ENCODE measurements around the gene TNFAIP2. TPM values are rescaled to one million over a fixed set of nuclear protein-coding genes. Genes with fewer than 3 reads are reported as not detected.

Gene TNFAIP2
- 410 TPM for total RNA-seq

GRCh38 chr14:103122947-103123633 is at the start of gene TNFAIP2:
Gene TNFAIP2, plus strand, starts transcription at chr14:103123461. Its CDS starts 2,997 bp downstream, at chr14:103126458.
- Histone ChIP-seq H3K4me3 (ENCODE audit: low read length) (peak within 1 kb of the TSS; percentile 60), H3K27me3 (ENCODE audit: insufficient read depth, low read length) (peaks cover 9% of the 10 kb centered on the region), H3K4me1 (ENCODE audit: insufficient read depth, low read length) (peaks cover 71% of the 10 kb centered on the region), H3K9me3 (ENCODE audit: low read depth, low read length) (no peaks in the 10 kb centered on the region)

- Histone ChIP-seq H3K9me3 (ENCODE audit: low read depth, low read length) (no peaks in the 10 kb centered on the region), H3K27me3 (ENCODE audit: insufficient read depth, low read length) (peaks cover 2% of the 10 kb centered on the region), H3K4me1 (ENCODE audit: insufficient read depth, low read length) (peaks cover 10% of the 10 kb centered on the region), H3K4me3 (ENCODE audit: low read length) (no peak overlapping the region)
Observed at GRCh38 chr14:103073876-103074728, 49.2 kb upstream of the TNFAIP2 start.

GRCh38 chr14:103074729-103075367 is 48.4 kb upstream of the TNFAIP2 start:
- H3K27me3 ChIP-seq (ENCODE audit: insufficient read depth, low read length) = peaks cover 2% of the 10 kb centered on the region
- H3K4me3 ChIP-seq (ENCODE audit: low read length) = no peak overlapping the region
- no peaks in the 10 kb centered on the region for H3K9me3 ChIP-seq (ENCODE audit: low read depth, low read length)

GRCh38 chr14:103078420-103078749 is 44.9 kb upstream of the TNFAIP2 start:
- peaks cover 10% of the 10 kb centered on the region for H3K4me1 ChIP-seq (ENCODE audit: insufficient read depth, low read length)
- H3K4me3 ChIP-seq (ENCODE audit: low read length) = no peak overlapping the region
- H3K27me3 ChIP-seq (ENCODE audit: insufficient read depth, low read length) = peaks cover 2% of the 10 kb centered on the region
- H3K9me3 ChIP-seq (ENCODE audit: low read depth, low read length) = no peaks in the 10 kb centered on the region

More at GRCh38 chr14:103074729-103075367, 48.4 kb upstream of the TNFAIP2 start:
- H3K4me1 ChIP-seq (ENCODE audit: insufficient read depth, low read length) = peaks cover 10% of the 10 kb centered on the region

GRCh38 chr14:103078860-103079587 is 44.2 kb upstream of the TNFAIP2 start:
- Histone ChIP-seq H3K9me3 (ENCODE audit: low read depth, low read length) (no peaks in the 10 kb centered on the region), H3K27me3 (ENCODE audit: insufficient read depth, low read length) (peaks cover 2% of the 10 kb centered on the region), H3K4me3 (ENCODE audit: low read length) (no peak overlapping the region), H3K4me1 (ENCODE audit: insufficient read depth, low read length) (peaks cover 10% of the 10 kb centered on the region)

- no peaks in the 10 kb centered on the region for H3K4me1 ChIP-seq (ENCODE audit: insufficient read depth, low read length)
- no peak overlapping the region for H3K4me3 ChIP-seq (ENCODE audit: low read length)
- H3K27me3 ChIP-seq (ENCODE audit: insufficient read depth, low read length) = peaks cover 5% of the 10 kb centered on the region
- H3K9me3 ChIP-seq (ENCODE audit: low read depth, low read length) = no peaks in the 10 kb centered on the region
Observed at GRCh38 chr14:103081951-103082350, 41.3 kb upstream of the TNFAIP2 start.

- peaks cover 5% of the 10 kb centered on the region for H3K27me3 ChIP-seq (ENCODE audit: insufficient read depth, low read length)
- H3K4me3 ChIP-seq (ENCODE audit: low read length) = no peak within 1 kb of the TSS
- H3K9me3 ChIP-seq (ENCODE audit: low read depth, low read length) = no peaks in the 10 kb centered on the region
- no peaks in the 10 kb centered on the region for H3K4me1 ChIP-seq (ENCODE audit: insufficient read depth, low read length)
Observed at GRCh38 chr14:103084021-103084919, 39.0 kb upstream of the TNFAIP2 start, which contains the start of gene LBHD2. Gene LBHD2, plus strand, starts transcription at chr14:103084210. Its CDS starts 1,803 bp downstream, at chr14:103086013.

GRCh38 chr14:103085106-103086091 is 37.9 kb upstream of the TNFAIP2 start:
- Histone ChIP-seq H3K27me3 (ENCODE audit: insufficient read depth, low read length) (peaks cover 5% of the 10 kb centered on the region), H3K4me1 (ENCODE audit: insufficient read depth, low read length) (no peaks in the 10 kb centered on the region), H3K9me3 (ENCODE audit: low read depth, low read length) (no peaks in the 10 kb centered on the region), H3K4me3 (ENCODE audit: low read length) (no peak overlapping the region)

- H3K9me3 ChIP-seq (ENCODE audit: low read depth, low read length) = no peaks in the 10 kb centered on the region
- peaks cover 9% of the 10 kb centered on the region for H3K27me3 ChIP-seq (ENCODE audit: insufficient read depth, low read length)
- peaks cover 9% of the 10 kb centered on the region for H3K4me1 ChIP-seq (ENCODE audit: insufficient read depth, low read length)
- no peak overlapping the region for H3K4me3 ChIP-seq (ENCODE audit: low read length)
Observed at GRCh38 chr14:103086771-103087342, 36.4 kb upstream of the TNFAIP2 start.

GRCh38 chr14:103087343-103087835 is 35.9 kb upstream of the TNFAIP2 start:
- peaks cover 9% of the 10 kb centered on the region for H3K27me3 ChIP-seq (ENCODE audit: insufficient read depth, low read length)

GRCh38 chr14:103088921-103089320 is 34.3 kb upstream of the TNFAIP2 start:
- Histone ChIP-seq H3K4me1 (ENCODE audit: insufficient read depth, low read length) (peaks cover 11% of the 10 kb centered on the region), H3K4me3 (ENCODE audit: low read length) (no peak overlapping the region), H3K9me3 (ENCODE audit: low read depth, low read length) (no peaks in the 10 kb centered on the region), H3K27me3 (ENCODE audit: insufficient read depth, low read length) (peaks cover 9% of the 10 kb centered on the region)

More at GRCh38 chr14:103087343-103087835, 35.9 kb upstream of the TNFAIP2 start:
- H3K9me3 ChIP-seq (ENCODE audit: low read depth, low read length) = no peaks in the 10 kb centered on the region
- no peak overlapping the region for H3K4me3 ChIP-seq (ENCODE audit: low read length)
- peaks cover 11% of the 10 kb centered on the region for H3K4me1 ChIP-seq (ENCODE audit: insufficient read depth, low read length)

- Histone ChIP-seq H3K27me3 (ENCODE audit: insufficient read depth, low read length) (peaks cover 5% of the 10 kb centered on the region), H3K9me3 (ENCODE audit: low read depth, low read length) (no peaks in the 10 kb centered on the region), H3K4me1 (ENCODE audit: insufficient read depth, low read length) (peaks cover 13% of the 10 kb centered on the region), H3K4me3 (ENCODE audit: low read length) (no peak overlapping the region)
Observed at GRCh38 chr14:103089386-103090335, 33.6 kb upstream of the TNFAIP2 start.

Measured in mononuclear cell (primary cell).